ENCODE results near the gene PTPRJ.

PTPRJ gene

DNA sequence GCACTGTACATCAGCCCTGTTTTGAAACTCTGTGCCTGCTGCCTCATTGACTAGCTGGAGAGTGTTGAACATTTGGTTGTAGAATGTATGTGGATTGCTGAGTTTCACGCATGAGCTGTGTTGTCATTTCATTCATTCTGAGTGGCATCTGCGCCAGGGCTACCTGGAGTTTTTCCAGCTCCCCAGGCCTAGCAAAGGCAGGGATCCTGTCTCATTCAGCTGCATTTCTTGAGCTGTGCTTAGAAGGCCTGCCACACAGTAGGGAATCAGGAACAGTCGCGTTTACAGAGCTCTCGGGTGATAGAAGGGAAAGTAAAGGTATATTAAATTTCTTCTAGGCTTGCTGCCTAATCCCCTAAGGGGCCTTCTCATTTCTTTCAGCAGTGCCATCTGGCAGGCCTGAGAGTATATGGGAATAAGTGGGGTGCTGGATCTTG, 44.3 kb downstream of the PTPRJ start:
- no peak overlapping the region for H3K4me2 ChIP-seq (ENCODE audit: low read depth, low read length, poor library complexity, severe bottlenecking)
- no peaks in the 10 kb centered on the region for H4K20me1 ChIP-seq (ENCODE audit: insufficient read depth, low read length, poor library complexity, severe bottlenecking)
- no peak overlapping the region for H3K9ac ChIP-seq (ENCODE audit: low read depth, low read length, poor library complexity, severe bottlenecking)
- no peaks in the 10 kb centered on the region for H3K36me3 ChIP-seq (ENCODE audit: insufficient read depth, low read length)
- H3K79me2 ChIP-seq (ENCODE audit: insufficient read depth, low read length) = no peaks in the 10 kb centered on the region
- no peaks in the 10 kb centered on the region for H3F3A ChIP-seq (ENCODE audit: low read depth)
- H2AFZ ChIP-seq (ENCODE audit: low read length) = no peak overlapping the region
- no peaks in the 10 kb centered on the region for H3K9me3 ChIP-seq (ENCODE audit: insufficient read depth, low read depth, low read length)
- H3K27me3 ChIP-seq (ENCODE audit: insufficient read depth, low read length, poor library complexity, severe bottlenecking) = no peaks in the 10 kb centered on the region
- H3K4me3 ChIP-seq (ENCODE audit: low read length, poor library complexity, severe bottlenecking) = no peak overlapping the region
- TF ChIP-seq, protein P1, sequence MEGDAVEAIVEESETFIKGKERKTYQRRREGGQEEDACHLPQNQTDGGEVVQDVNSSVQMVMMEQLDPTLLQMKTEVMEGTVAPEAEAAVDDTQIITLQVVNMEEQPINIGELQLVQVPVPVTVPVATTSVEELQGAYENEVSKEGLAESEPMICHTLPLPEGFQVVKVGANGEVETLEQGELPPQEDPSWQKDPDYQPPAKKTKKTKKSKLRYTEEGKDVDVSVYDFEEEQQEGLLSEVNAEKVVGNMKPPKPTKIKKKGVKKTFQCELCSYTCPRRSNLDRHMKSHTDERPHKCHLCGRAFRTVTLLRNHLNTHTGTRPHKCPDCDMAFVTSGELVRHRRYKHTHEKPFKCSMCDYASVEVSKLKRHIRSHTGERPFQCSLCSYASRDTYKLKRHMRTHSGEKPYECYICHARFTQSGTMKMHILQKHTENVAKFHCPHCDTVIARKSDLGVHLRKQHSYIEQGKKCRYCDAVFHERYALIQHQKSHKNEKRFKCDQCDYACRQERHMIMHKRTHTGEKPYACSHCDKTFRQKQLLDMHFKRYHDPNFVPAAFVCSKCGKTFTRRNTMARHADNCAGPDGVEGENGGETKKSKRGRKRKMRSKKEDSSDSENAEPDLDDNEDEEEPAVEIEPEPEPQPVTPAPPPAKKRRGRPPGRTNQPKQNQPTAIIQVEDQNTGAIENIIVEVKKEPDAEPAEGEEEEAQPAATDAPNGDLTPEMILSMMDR (conservative IDR thresholded peaks at IDR 0.05; ENCODE audit: low read length) = no peak
- TF ChIP-seq EZH2phosphoT487 (IDR thresholded peaks at IDR 0.05; ENCODE audit: borderline replicate concordance) = no peak
- no peaks in the 10 kb centered on the region for H3K4me1 ChIP-seq (ENCODE audit: insufficient read depth, low read length, poor library complexity, severe bottlenecking)
- H3K9me2 ChIP-seq (replicated peaks; ENCODE audit: low read depth, low read length) = no peaks in the 10 kb centered on the region

- no peak for TF ChIP-seq EZH2phosphoT487 (IDR thresholded peaks at IDR 0.05; ENCODE audit: borderline replicate concordance)
- TF ChIP-seq, protein P1 (conservative IDR thresholded peaks at IDR 0.05; ENCODE audit: low read length) = no peak
Observed at GRCh38 chr11:48025293-48025983, 45.1 kb downstream of the PTPRJ start.

DNA sequence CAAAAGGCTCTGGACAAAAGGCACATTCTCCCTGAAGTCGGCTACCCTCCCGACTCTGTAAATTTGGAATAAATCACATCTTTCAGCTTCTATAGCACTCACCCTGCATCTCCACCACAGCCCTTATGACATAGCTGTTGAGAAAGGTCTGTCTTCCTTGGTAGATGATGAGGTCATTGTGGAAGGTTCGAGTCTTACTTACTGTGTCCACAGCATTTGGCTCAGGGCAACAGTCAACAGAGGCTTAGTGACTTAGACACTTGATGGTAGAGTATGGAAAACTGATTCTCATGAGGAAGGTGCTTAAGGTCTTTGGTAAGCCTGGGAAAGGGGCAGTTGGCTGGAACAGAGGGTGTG, 45.6 kb downstream of the PTPRJ start:
- Histone ChIP-seq H3K27me3 (ENCODE audit: insufficient read depth, low read length, poor library complexity, severe bottlenecking) (no peaks in the 10 kb centered on the region), H2AFZ (ENCODE audit: low read length) (no peak overlapping the region), H3K9me2 (replicated peaks; ENCODE audit: low read depth, low read length) (no peaks in the 10 kb centered on the region), H4K20me1 (ENCODE audit: insufficient read depth, low read length, poor library complexity, severe bottlenecking) (no peaks in the 10 kb centered on the region), H3K36me3 (ENCODE audit: insufficient read depth, low read length) (no peaks in the 10 kb centered on the region), H3K9ac (ENCODE audit: low read depth, low read length, poor library complexity, severe bottlenecking) (no peak overlapping the region), H3K4me1 (ENCODE audit: insufficient read depth, low read length, poor library complexity, severe bottlenecking) (no peaks in the 10 kb centered on the region), H3F3A (ENCODE audit: low read depth) (no peaks in the 10 kb centered on the region), H3K4me3 (ENCODE audit: low read length, poor library complexity, severe bottlenecking) (no peak overlapping the region), H3K4me2 (ENCODE audit: low read depth, low read length, poor library complexity, severe bottlenecking) (no peak overlapping the region), H3K9me3 (ENCODE audit: insufficient read depth, low read depth, low read length) (no peaks in the 10 kb centered on the region), H3K79me2 (ENCODE audit: insufficient read depth, low read length) (no peaks in the 10 kb centered on the region)
- TF ChIP-seq EZH2phosphoT487 (IDR thresholded peaks at IDR 0.05; ENCODE audit: borderline replicate concordance) = no peak
- TF ChIP-seq, protein P1 (conservative IDR thresholded peaks at IDR 0.05; ENCODE audit: low read length) = no peak

More at GRCh38 chr11:48025293-48025983, 45.1 kb downstream of the PTPRJ start:
- Histone ChIP-seq H3K4me3 (ENCODE audit: low read length, poor library complexity, severe bottlenecking) (no peak overlapping the region), H3K4me2 (ENCODE audit: low read depth, low read length, poor library complexity, severe bottlenecking) (no peak overlapping the region), H3K27me3 (ENCODE audit: insufficient read depth, low read length, poor library complexity, severe bottlenecking) (no peaks in the 10 kb centered on the region), H3K9me3 (ENCODE audit: insufficient read depth, low read depth, low read length) (no peaks in the 10 kb centered on the region), H3F3A (ENCODE audit: low read depth) (no peaks in the 10 kb centered on the region), H2AFZ (ENCODE audit: low read length) (no peak overlapping the region), H3K9me2 (replicated peaks; ENCODE audit: low read depth, low read length) (no peaks in the 10 kb centered on the region), H3K9ac (ENCODE audit: low read depth, low read length, poor library complexity, severe bottlenecking) (no peak overlapping the region), H4K20me1 (ENCODE audit: insufficient read depth, low read length, poor library complexity, severe bottlenecking) (no peaks in the 10 kb centered on the region), H3K79me2 (ENCODE audit: insufficient read depth, low read length) (no peaks in the 10 kb centered on the region), H3K4me1 (ENCODE audit: insufficient read depth, low read length, poor library complexity, severe bottlenecking) (no peaks in the 10 kb centered on the region), H3K36me3 (ENCODE audit: insufficient read depth, low read length) (no peaks in the 10 kb centered on the region)

Measured in Loucy (cell line).